ENCODE data around the gene SENP1.

SENP1 gene

GRCh38 chr12:48017921-48018617 lies 87.8 kb downstream of the SENP1 start:
- DNase-seq (ENCODE audit: low spot score), result no peak

GRCh38 chr12:48017496-48017895 lies 88.4 kb downstream of the SENP1 start:
- DNase-seq (ENCODE audit: low spot score), result no peak

GRCh38 chr12:48016373-48017020 lies 89.4 kb downstream of the SENP1 start:
- DNase-seq (ENCODE audit: low spot score), result no peak

- no peak for DNase-seq (ENCODE audit: low spot score)
These were observed 89.9 kb downstream of the SENP1 start for GRCh38 chr12:48015954-48016353.

- no peak for DNase-seq (ENCODE audit: low spot score)
These were observed 90.8 kb downstream of the SENP1 start for GRCh38 chr12:48015129-48015528.

GRCh38 chr12:48013287-48013686 lies 92.6 kb downstream of the SENP1 start:
- no peak for DNase-seq (ENCODE audit: low spot score)

GRCh38 chr12:48012070-48012469 lies 93.8 kb downstream of the SENP1 start:
- no peak for DNase-seq (ENCODE audit: low spot score)

GRCh38 chr12:48010366-48010970 lies 95.4 kb downstream of the SENP1 start:
- no peak for DNase-seq (ENCODE audit: low spot score)

- no peak for DNase-seq (ENCODE audit: low spot score)
These were observed 96.4 kb downstream of the SENP1 start for GRCh38 chr12:48009471-48009870.

- DNase-seq (ENCODE audit: low spot score), result no peak
These were observed 96.9 kb downstream of the SENP1 start for GRCh38 chr12:48008950-48009349.

GRCh38 chr12:48008349-48008748 lies 97.5 kb downstream of the SENP1 start:
- no peak for DNase-seq (ENCODE audit: low spot score)

- DNase-seq (ENCODE audit: low spot score), result no peak
These were observed 98.7 kb downstream of the SENP1 start for GRCh38 chr12:48007206-48007605.

- no peak for DNase-seq (ENCODE audit: low spot score)
These were observed 100.2 kb downstream of the SENP1 start for GRCh38 chr12:48005750-48006021.

GRCh38 chr12:48005001-48005749 lies 100.7 kb downstream of the SENP1 start:
- no peak for DNase-seq (ENCODE audit: low spot score)

- no peak for DNase-seq (ENCODE audit: low spot score)
These were observed 101.6 kb downstream of the SENP1 start, which contains the start of gene COL2A1 for GRCh38 chr12:48004053-48004941. TSS of gene COL2A1 (minus strand) at chr12:48004476. CDS start at chr12:48004321, 155 bp downstream.

- DNase-seq (ENCODE audit: low spot score), result no peak
These were observed 102.4 kb downstream of the SENP1 start for GRCh38 chr12:48003226-48004052.

GRCh38 chr12:48002773-48003218 lies 103.1 kb downstream of the SENP1 start:
- DNase-seq (ENCODE audit: low spot score), result no peak

- DNase-seq (ENCODE audit: low spot score), result no peak
These were observed 103.5 kb downstream of the SENP1 start for GRCh38 chr12:48002414-48002730.

- DNase-seq (ENCODE audit: low spot score), result no peak
These were observed 104.1 kb downstream of the SENP1 start for GRCh38 chr12:48001505-48002413.
